Breast epithelium (tissue), 3 donors: Measurements from ENCODE around the gene PLPP7.

Experiments used
- CTCF ChIP-seq, 3 donors: fragments of 450-650 bp; IDR thresholded peaks; one replicate each; pipeline ENCODE4 v1.5.1; 2016 to 2017; ENCODE audit warnings: antibody characterized with exemption in 3 of 3, mild to moderate bottlenecking in 3 of 3, moderate library complexity in 3 of 3
- POLR2AphosphoS5 ChIP-seq, 3 donors: sonication (generic); formaldehyde crosslinking; IDR thresholded peaks; one replicate each; pipeline ENCODE4 v1.6.1; 2017; ENCODE audit warnings: antibody characterized with exemption in 3 of 3

- TF ChIP-seq CTCF (IDR thresholded peaks at IDR 0.05) (no peak), POLR2AphosphoS5 (IDR thresholded peaks at IDR 0.05) (no peak)
Measured at GRCh38 chr9:131309530-131310276, 20.2 kb downstream of the PLPP7 start.
